ENCODE results near the gene PHACTR3.

PHACTR3 gene

DNA sequence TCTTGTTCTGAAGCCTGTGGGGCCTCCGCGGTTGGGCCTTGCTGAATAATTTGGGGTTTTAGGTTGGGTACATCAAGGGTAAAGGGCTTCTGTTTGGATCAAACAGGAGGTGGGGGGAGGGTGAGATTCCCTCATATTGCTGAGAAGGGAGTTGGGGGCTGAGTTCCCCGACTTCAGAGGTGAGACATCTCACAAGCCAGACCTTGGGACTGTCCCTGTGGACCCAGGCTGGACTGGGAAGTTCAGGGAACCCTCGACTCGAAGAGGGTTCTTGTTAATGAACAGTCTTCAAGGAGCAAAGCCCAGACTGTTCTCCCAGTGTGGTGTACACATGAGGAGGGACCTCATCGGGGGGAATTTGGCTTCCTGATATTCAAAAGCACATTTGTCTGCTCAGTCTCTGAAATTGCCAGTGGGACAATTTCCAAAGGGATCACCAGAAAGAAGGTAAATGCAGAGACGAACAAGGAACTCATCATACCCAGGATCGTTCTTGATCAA lies 210.6 kb downstream of the PHACTR3 start:
- no peak for DNase-seq (ENCODE audit: low read depth in 2 of 2)

DNA sequence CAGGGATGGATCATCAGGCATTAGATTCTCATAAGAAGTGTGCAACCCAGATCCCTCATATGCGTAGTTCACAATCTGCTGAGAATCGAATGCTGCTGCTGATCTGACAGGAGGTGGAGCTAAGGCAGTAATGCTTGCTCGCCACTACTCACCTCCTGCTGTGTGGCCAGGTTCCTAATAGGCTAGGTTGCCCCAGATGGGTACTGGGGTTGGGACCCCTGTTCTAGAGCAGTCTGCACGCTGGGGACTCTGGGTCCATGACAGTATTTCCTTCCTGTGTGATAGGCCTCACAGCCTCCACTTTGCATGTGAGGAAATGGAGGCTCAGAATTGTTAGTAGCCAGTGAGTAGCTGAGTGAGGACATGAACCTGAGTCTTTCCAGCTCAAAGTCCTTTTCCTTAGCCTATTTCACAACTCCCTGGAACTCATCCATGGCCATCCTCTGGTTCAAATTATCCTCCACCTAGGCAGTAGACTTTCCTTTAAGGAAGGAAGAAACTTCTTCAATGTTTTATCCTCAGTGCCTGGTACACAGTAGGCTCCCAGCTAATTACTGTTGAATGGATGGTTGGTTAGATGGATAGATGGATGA lies 211.9 kb downstream of the PHACTR3 start:
- no peak for DNase-seq (ENCODE audit: low read depth in 2 of 2)

DNA sequence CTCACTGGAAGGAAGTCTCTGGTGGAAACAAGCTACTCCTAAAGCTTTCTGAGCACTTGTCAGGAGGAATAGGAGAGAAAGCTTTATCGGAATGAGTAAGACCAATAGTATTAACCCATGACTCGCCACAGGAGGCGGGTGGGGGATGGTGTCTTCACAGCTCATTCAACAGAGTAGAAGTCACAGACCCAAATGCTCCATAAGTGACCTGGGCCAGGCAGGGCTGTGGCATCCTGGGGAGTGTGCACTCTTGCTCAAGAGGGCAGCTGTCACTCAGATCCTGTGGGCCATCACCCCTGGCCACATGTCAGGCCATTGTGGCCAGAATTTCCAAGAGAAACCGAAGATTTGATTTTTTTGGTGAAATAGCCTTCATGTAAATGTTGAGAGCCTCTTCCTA lies 213.1 kb downstream of the PHACTR3 start:
- DNase-seq (ENCODE audit: low read depth in 2 of 2), result no peak

DNA sequence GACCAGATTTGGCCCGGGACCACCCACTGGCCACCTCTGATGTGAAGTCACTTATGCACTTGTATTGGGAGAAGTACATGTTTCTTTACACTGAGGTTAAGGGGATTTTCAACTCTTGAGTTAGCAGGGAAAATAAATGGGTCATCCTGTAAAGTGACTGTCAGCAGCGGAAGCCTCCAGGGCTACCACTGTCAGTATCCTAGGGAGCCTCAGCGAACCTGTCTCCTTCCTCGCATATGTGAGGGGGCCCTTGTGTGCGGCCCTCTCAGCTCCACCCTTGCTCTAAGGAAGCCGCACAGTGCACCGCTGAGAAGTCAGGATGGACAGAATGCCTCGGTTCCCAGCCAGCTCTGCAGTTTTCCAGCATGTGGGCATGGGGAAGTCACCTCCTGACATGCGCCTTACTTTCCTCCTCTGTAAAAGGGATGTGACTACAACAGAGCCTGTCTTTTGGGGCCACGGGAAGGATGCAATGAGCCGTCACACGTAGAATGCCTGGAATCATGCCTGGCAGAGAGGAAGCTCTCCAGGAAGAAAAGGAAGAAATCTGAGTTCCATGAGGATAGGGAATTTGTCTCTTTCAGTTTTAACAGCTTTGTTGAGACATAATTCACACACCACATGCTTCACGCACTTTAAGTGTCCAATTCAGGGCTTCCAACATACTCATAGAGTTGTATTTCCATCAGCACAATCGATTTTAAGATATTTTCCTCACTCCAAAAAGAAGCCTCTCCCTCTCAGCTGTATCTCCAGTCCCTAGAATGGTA lies 213.7 kb downstream of the PHACTR3 start:
- DNase-seq (ENCODE audit: low read depth in 2 of 2), result no peak

DNA sequence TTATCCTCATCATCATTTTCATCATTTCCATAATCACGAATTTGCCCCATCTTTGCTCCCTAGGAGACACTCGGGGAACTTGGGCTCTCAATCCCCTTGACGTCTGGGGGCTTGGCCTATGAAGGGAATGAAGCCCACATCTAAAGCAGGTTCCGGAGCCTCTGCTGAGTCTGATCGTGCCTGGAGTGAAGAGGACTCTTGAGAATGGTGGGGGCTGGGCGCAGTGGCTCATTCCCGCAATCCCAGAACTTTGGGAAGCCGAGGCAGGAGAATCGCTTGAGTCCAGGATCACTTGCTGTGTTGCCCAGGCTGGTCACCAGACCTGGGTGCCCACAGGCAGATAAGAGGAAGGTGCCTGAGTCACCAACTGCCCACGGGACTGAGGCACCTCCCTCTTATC lies 214.6 kb downstream of the PHACTR3 start:
- DNase-seq (ENCODE audit: low read depth in 2 of 2), result no peak

DNA sequence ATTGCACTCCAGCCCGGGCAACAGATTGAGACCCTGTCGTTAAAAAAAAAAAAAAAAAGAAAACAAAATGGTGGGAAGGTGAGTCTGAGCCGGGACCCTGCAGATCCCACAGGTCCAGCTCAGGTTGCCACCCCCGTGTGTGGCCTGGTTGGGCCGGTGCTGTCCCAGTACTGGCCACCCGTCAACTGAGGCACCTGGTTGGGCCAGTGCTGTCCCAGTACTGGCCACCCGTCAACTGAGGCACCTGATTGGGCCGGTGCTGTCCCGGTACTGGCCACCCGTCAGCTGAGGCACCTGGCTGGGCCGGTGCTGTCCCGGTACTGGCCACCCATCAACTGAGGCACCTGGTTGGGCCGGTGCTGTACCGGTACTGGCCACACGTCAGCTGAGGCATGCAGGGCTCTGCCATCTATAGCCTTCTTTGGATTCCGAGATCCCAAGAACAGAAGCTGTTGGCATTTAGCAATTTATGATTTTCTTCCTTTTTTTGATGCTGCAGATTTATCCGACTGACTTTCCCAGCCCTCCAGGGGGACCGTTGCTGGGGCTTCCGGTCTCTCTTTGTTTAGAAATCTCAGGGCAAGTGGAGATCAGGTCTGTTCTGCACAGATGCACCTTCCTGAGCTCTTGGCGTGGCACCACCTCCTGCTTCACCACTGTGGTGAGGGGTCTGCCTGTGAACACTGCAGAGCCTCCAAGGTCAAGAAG lies 215.3 kb downstream of the PHACTR3 start:
- DNase-seq (ENCODE audit: low read depth in 2 of 2), result no peak

DNA sequence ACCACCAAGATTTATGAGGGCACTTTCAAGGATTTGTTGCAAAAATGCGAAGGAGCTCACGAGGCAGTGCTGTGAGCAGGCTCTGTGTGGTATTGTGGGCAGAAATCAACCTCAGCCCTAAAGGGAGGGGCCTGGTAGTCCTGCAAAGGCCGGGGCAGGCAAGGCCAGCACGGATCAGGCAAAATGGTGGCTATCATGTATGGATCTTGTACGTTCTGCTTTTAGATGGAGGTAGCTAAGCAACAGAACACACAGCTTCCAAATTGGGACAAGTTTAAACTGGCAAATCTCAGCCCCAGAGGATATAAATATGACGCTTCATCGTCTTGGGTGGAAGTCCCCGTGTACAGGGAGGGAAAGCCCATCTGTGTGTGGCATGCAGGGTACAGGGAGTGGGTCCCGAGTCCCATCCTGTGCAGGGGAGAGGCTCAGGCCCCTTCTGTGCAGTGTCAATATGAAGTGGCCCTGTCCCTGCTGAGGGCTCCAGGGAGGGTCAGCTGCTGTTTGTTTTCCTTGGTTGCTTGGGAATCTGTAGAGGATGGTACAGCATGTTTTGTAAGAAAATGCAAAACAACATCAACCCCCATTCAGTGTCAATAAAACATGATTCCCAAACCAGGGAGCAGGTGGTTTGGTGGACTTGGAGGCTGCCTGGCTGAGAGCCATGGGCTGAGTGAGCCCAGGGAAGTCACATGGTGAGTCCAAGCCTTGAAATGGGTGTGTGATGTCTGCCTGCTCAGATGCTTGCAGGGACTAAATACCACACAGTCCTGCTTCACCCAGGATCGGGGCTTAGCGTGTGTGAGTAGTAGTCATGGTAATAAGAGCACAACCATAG lies 216.1 kb downstream of the PHACTR3 start:
- no peak for DNase-seq (ENCODE audit: low read depth in 2 of 2)

DNA sequence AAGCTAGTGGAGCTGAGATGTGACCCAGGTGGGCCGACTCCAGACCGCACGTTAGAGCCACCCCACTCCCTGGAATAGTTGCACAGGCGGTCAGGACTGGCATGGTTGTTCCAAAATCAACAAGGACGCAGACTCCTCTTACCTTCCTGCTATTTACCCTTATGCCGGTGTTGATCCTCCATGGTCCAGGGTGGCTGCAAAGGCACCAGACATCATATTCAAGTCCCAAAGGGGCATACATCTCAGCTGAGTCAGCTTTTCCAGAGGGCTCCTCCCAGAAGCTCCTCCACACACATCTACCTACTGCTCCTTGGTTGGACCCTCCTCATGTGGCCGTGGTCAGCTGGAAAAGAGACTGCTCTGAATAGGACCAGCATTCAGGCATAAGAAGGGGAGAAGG lies 216.9 kb downstream of the PHACTR3 start:
- no peak for DNase-seq (ENCODE audit: low read depth in 2 of 2)

DNA sequence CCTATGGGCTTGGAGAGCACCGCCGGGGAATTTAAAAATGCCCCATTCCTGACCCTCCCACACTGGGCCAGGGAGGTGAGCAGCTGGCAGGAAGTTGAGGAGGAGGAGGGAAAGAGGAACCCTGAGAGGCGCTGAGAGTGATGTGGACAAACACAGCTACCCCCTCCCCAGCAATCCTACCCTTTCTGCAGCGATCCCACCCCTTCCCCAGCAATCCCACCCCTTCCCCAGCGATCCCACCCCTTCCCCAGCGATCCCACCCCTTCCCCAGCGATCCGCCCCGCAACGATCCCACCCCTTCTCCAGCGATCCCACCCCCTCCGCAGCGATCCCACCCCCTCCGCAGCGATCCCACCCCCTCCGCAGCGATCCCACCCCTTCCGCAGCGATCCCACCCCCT lies 217.4 kb downstream of the PHACTR3 start:
- no peak for DNase-seq (ENCODE audit: low read depth in 2 of 2)

DNA sequence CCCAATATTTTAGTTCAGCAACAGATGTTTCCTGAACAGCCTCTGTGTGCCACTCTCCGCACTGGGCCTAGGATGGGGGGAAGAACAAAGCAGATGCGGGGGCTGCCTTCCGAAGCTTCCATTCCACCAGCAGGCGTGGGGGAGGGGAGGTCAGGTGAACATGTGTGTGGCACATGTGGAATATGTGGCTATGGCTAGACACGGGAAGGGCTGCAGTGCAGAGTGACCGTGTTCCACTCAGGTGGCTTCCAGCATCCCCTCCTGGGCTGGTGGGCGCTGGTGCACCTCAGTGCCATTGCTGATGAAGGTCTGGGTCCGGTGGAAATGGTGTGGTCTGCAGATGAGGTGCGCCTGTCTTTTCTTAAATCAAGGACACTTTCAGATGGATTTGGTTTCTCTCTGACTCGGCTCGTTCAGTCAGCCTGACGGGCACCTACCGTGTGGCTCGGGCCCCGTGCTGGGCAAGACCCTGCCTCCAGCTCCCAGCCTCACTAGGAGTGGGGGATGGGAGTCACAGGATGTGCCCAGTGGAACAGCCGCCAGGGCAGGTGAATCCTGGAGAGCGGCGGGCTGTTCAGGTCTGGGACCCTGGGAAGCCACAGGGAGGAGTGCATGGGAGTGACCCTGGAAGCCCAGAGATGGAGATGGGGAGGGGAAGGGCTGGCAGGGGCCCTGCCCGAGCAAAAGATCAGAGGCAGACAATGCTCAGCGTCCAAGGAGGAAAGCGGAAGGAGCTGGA lies 218.1 kb downstream of the PHACTR3 start:
- no peak for DNase-seq (ENCODE audit: low read depth in 2 of 2)

DNA sequence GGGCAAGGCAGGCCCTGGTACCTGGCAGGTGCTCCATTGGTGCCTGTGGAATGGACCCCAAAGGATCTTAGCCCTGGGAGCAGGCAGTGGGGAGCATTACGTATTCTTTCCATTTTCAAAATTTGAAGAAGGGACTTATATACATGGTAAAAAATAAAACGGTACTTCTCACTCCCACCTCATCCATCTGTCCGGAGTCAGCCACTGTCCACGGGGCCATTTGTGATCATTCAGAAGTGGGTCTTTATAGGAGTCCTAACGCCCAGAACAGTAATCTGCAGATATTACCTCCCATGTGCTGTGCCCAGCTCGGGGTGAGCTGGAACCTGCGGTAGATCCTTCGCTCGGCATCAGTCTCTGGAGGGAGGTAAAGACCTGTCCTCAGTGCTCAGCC lies 218.7 kb downstream of the PHACTR3 start:
- no peak for DNase-seq (ENCODE audit: low read depth in 2 of 2)

DNA sequence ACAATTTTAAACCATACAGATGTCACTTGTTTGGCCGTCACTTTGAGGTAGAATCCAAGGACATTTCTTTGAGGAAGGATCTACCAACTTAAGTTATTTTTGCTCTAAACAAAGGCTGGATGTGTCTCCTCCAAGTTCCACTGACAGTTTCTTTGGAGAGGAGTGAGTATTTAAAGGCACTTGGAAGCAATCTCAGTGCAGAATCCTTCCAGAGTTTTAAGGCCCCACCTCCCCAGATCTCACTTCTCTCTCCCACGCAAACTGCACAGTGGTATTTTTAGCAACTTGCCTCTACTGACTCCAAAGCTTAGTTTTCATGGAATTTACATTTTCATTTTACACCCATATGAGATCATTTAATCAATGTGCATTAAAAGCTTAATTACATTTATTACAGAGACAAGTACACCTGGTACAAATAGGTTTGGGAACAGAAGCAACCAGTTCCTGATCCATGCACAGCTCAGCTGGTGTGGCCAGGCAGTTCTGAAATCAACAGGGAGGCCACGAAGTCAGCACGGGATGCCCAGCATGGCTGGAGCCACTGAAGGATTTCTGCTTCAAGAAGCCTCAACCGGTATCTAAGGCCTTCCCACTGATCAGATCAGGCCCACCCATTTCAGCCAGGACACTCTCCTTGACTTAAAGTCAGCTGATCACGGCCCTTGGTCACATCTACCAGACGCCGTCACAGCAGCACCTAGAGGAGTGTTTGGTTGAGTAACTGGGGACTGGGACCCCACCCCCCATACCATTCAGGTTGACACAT lies 219.3 kb downstream of the PHACTR3 start:
- DNase-seq (ENCODE audit: low read depth in 2 of 2), result no peak

DNA sequence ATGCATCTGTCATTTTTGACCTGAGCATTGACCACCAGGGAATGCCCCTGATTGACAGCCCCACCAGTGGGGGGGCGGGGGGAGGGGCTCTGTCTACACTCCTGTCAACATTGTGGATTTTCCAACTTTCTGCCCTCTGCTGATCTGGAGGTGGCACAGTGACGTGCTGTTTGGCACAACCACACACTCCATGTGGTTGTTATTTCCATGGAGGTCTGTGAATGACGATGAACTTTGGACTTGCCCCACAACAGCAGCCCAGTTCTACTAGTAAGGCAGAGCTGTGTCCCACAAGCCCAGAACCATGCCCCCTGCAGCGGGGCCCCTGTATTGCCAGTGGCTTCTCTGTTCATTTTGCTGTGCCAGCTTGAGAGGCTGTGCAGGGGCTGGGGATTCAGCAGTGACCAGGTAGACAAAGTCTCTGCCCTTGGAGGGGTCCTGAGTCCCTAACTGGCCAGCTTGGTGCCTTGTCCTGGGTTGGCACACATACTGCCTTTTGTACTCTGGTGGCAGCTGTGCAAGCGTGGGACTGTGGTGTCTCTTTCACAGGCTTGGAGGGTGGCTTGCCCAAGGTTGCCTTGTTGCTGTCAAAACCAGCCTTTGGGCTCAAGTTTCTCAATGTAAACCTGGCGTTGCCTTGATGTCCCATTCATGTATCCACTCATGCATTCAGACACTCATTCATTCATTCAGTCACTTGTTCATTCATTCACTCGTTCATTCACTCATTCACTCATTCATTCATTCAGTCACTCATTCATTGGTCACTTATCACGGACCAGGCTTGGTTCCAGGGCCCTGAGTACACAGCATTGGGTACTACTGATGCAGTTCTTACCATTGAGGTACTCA lies 220.6 kb downstream of the PHACTR3 start:
- DNase-seq (ENCODE audit: low read depth in 2 of 2), result no peak

DNA sequence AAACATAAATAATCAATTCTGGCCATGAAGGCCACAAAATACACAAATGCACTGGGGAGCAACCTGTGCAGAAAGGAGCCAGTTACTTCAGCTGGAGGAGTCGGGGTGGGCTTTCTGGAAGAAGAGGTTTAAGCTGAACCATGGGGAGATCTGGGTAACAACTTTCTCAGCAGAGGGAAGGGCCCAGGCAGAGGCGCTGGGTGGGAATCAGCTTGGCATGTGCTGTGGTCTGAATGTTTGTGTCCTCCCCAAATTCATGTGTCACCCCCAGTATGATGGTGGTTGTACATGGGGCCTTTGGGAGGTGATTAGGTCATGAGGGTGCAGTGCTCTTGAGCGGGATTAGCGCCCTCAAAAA lies 221.2 kb downstream of the PHACTR3 start:
- DNase-seq (ENCODE audit: low read depth in 2 of 2), result no peak

DNA sequence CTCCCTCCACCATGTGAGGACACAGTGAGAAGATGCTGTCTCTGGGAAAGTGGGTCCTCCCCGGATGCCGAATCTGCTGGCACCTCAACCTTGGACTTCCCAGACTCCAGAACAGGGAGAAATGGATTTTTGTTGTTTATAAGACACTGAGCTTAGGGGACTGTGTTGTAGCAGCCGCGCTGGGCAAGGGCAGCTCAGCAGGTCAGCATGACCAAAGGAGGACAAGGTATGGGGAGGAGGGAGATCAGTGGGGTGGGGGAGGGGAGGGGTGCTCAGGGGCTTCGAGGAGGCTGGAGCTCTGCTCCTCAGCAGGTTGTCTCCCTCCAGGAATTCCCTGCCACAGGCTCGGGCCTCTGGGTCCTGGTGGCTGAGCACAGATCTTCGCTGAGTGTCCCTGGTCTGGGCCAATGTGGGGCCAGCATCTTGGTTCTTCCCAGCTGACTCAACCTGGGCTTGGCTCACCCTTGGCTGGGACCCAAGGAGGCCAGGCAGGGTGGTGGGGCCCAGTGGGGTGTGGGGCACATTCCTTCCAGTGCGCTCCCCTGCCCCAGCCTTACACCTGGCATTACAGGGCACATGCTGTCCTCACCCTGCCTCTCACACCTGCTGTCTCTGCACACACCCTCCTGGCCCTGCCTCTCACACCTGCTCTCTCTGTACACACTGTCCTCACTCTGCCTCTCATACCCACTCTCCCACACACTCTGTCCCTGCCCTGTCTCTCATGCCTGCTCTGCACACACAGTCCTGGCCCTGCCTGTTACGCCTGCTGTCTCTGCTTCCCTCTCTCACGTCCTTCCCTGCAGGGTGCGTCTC lies 221.8 kb downstream of the PHACTR3 start:
- no peak for DNase-seq (ENCODE audit: low read depth in 2 of 2)

DNA sequence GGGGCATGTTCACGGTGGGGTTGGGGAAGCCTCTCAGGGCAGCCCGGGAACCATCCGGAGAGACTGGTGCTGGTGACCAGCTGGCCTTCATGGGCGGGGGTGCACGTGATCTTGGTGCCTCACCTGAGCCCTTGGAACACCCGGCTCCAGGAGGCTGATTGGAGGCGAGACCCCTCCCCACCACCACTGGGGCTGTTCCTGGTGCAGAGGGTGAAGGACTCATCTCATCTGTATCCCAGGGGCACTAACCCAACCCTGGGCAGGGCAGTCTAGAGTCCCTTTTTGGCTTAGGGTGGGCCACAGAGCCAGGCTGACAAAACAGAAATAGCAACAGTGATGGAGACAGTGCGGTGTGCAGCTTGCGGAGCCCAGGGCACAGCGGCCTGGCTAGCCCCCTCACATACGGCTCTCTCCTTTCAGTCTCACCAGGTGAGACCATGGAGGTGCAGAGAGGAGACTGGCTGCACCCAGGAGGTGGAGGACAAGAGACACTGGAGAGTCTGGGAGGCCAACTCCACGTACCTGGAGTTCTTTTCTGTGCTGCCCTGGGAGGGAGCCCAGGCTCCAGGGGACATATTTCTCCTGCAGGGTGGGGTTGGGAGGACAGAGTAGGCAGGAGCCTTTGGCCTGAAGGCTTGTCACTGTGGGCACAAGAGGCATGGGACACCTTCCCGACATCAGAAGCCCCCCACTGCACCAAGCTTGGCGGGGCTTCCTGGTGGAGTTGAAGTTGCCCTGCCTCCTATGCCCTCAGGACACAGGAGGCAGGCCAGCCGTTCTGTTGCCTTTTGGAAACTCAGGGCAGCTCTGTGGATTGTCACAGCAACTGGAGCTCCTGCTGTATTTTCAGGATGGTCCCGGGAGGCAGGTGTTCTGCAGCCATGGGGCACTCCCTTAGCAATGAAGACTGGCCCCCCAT lies 223.1 kb downstream of the PHACTR3 start:
- DNase-seq (ENCODE audit: low read depth in 2 of 2), result no peak

DNA sequence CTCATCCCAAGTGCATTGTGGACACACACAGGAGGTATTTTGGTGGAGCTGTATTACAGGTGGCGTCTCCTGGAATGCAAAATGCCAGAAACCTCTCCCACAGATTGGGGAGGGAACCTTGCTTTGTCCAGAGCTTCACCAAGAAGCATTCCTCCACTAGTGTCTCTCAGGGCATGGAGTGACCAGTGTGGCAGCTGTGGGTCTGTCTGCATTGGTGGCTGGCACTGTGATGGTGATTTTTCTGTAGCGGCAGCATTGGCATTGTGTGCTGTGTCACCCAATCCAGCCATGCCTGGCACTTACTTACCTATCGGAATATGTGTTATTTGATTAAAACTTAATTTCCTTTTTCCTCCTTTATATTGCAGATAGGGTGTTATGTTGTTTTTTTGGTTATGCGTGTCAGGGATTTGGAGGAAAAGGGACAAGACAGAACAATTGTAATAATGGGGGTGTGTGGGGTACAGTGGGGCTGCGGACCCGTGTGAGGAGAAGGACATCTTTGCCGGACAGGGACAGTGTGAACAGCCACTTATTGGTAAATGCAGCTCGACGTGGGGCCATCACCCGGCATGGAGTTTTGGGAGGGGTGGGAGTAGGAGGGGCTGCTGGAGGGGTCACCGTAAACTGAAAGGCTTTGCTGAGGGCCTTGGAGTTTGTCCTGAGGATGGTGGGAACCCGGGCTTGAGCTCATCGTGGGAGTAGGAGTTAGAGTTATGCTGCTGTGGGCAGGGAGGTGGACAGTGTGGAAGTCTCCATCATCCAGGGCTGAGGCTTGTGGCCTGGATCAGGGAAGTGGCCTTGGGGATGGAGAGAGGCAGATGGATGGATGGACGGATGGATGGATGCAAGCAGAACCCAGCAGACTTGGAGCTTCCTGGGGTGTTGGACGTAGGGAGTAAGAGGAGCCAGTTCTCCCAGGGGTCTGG lies 224.0 kb downstream of the PHACTR3 start:
- DNase-seq (ENCODE audit: low read depth in 2 of 2), result no peak
